HG02884 (cell line): ENCODE results near the gene C2orf78.

ENCODE experiments used
- ATAC-seq: cut with Tn5 transposase; IDR thresholded peaks from one replicate; pipeline ENCODE4 v1.9.1; 2021; ENCODE audit warnings: mild to moderate bottlenecking, moderate library complexity; ENCODE audit not compliant: unreplicated experiment

The C2orf78 gene

DNA sequence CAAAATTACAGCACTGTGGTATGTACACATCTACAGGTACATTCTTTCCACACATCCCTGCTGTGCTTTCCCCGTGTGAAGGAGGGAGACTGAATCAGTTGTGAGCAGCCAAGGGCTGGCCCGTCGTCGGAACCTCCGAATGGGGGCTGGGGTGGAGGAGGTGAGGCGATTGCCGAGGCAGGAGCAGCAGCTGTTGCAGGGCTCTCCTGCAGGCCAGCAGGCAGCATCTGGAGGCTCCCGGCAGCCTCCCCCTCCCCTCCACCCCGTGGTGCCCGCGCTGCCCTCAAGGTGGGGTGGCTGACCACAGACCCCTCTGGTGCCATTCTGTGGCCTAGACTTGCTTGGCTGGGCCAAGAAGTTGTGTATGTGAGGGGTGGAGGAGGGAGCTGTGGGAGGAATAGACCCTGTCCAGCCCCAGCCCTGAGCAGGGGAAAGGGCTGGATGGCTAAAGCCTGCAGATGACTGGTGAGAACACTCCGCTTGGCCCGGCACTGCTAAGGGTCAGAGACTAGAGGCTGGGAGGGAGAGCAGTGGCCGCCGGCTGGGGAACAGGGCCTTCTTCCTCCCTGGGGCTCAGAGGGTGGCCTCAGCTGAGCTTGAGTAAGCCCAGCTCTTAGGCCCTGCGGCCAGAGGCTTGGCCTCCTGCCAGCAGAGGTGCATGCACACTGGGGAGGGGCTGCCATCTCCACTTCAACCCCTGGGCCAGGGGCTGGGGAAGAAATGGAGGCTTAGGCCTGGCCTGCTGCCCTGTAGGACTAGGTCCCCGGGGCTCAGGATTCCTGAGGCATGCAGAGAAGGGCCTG lies 52.4 kb downstream of the C2orf78 start:
- no peak for ATAC-seq

DNA sequence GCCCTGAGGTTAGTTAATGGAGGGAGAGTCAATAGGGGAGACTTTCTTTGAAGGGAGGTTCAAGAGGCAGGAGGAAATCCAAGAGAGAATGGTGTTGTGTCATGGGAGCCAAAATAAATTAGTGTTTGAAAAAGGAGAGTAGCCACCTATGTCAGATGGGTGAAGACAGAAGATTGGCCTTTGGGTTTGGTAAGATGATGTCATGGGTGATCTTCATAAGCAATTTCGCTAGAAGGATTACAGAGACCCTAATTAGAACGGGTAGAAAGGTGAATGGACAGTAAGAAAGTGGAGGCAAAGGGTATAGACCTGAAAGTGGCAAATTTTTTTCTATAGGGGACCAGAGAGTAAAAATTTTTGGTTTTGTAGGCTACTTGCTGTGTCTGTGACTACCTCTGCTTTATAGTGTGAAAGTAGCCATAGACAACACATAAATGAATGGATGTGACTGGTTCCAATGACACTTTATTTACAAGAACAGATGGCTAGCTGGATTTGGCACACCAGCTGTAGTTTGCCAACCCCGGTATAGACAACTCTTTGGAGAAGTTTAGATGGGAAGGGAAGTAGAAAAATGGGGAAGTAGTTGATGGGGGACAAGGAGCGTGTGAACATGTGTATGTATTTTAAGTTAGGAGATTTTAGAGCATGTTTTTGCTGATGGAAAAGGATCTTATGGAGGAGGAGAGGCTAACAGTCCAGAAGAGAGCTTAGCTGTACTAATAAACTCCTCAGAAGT lies 54.0 kb downstream of the C2orf78 start:
- no peak for ATAC-seq

DNA sequence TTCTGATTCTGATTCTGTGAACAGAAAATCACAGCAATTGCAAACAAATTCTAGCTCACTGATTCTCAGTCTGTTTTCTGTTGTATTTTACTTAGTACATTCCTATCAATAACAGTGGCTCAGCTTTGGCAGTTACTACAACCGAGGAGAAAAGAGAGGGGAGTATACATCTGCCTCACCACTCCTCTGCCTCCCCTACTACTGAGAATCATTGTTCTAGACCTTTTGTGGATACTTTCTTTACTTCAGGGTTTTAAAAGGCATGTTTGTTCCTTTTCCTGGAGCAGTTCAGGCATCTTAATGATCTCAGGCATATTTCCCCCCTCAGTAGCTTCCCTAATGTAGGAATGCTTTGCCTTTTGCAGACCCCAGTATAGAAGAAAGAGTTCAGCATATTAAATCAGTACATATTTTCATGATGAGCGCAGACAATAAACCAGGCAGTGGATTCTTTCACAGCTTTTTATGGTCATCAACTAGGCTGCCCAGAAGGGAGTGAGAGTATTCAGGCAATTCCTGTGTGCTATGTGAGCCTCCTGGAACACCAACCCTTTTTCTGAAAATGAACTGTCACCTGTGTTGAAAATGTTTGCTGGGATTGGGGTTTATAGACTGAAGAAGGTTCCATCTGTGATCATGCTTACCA lies 55.0 kb downstream of the C2orf78 start:
- no peak for ATAC-seq

DNA sequence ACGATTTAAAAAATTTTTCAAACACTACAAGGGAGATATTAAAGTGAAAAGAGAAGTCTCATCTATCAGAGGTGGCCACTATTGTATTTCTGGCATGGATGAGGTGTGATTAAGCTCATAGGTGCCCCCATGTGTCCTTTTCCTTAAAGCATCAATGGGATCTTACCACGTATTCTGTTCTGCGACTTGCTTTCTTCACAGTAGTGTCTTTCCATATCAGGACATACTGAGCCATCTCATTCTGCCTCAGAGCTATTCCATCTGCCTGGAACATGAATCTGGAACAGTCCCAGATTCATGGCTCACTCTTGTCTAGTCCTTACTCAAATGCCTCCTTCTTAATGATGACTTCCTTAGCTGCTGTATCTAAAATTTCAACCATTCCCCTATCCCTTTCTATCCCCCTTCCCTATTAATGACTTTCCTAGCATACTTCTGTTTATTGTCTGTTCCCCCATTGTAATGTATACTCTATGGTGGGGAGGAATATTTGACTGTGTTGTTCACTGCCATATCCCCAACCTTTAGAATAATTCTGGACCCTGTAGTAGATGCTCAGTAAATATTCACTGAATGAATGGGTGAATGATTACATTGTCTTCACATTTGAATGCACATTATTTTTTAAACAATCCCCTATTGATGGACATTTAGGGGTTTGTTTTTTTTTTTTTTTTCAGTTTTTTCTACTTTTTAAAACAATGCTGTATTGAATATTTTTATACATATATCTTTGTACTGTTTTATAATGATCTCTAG lies 55.8 kb downstream of the C2orf78 start:
- no peak for ATAC-seq

DNA sequence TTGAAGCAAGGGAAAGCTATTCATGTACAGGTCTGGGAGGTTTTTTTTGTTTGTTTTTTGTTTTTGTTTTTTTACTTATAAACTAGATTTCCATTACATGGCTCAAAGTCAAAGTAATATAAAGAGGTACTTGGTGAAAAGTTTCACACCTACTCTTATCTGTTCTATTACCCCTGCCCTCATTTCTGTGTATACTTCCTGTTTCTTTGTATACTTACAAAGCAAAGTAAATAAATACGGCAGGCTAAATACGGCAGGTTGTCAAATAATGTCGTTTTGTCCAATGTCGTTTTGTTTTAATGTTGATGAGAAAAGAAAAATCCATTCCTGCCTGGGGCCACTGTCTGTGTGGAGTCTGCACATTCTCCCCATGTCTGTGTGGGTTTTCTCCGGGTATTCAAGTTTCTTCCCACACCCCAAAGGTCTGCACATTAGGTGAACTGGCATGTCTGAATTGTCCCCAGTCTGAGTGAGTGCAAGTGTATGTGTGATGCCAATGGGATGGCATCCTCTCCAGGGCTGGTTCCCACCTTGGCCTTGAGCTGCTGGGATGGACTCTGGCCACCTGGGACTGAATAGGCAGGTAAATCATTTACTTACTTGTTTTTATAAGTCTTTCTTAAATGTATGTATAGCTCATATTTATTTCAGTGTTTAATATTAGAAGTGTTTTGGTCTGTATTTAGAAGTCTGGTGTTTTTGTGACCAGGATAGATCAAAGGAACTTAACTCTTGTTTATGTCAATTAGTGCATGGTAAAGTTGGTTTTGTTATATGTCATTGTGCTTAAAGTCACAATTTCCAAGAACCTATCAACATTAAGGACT lies 58.1 kb downstream of the C2orf78 start:
- no peak for ATAC-seq

DNA sequence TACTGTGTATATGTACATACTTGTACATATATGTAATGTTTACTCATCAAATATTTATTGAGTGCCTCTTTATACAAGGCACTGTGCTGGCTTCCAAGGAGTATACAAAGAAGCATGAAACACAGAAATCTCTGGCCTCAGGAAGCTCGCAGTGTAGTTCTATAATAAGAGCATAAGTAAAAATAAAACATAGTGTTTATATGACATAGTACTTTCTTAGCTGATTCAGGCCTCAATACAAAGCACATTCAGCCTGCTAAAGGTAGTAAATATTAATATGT lies 58.7 kb downstream of the C2orf78 start:
- no peak for ATAC-seq

DNA sequence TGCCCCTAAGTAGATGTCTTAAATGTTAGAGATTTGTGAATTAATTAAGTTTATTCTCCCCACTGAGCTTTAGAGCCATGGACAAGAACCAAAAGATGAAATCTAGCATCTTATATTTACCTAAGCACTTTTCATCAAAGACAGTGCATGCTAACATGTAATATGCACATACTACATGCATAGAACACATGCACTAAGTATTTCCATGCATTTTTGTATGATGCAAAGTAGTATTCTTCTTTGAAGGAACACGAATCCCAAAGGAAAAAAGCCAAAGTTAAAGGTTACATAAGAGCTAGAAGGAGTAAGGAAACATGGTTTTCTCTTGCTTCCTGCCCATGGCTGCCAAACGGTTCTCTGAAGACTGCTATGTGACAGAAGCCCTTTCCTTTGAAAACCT lies 60.1 kb downstream of the C2orf78 start:
- no peak for ATAC-seq

DNA sequence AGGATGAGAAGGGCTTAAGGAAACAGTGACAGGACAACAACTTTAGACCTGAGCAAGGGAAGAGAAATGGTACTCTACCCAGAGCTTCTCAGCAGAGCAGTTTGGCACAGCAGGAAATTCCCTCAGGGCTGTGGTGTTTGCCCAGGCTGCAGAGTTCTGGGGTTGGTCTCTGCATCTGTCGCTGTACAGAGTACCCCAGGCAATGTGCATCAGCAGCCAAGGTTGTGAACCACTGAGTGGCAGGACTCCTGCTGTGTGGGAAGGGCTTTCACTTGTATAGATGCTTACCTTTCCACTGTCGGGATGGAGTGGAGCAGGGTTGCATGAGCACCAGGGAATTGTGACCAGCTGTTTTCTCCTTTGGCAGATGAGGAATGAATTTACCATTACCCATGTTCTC lies 66.0 kb downstream of the C2orf78 start:
- ATAC-seq, result no peak

DNA sequence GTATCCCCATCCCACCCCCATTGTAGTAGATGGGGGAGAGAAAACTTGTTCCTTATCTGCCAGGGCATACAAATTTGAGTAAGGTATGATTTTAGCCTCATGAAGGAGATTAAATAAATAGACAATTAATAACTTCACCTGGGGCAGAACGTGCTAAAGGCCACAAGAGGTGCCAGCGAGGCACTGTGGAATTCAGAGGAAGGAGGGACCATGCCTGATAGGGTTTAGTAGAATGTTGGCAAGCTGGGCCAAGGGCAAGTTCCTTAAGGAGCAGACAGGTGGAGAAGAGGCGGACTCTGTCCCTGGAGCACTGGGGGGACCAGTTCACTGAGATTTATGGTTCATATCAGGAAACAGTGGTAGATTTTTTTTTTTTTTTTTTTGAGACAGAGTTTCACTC lies 67.3 kb downstream of the C2orf78 start:
- ATAC-seq, result no peak

DNA sequence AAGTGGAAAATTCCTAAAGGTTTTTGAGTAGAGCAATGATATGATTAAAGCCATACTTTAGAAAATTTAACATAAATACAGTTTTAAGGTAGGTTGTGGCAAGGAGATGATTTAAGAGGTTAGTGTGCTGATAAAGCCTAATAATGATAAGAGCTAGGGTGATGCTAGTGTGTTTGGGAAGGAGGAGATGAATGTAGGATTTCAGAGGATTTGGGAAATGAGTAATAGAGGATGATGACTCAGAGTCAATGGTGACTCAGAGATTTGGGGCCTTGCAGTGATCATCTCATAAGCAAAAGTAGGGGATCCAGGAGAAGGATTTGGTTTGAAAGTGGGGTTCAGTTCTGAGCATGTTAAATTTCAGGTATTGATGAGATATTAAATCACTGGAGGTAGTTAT lies 68.0 kb downstream of the C2orf78 start:
- ATAC-seq, result no peak

DNA sequence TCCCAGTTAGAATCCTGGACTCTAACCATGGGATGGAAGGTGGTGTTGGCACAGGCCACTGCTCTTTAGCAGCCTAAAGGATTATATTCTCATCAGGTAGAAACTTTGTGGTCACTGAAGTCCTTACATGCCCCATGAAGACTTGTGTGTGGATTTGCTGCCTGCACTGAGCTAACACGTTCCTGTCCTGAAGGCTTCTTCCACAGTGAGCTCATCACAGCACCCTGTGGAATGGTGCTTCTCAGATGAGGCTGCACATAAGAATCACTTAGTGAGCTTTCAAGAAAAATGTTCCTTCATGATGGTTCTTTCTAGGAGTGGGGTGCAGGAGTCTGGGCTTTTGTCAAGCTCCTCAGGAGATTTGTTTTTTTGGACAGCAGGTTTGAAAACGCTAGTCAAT lies 71.5 kb downstream of the C2orf78 start:
- no peak for ATAC-seq

DNA sequence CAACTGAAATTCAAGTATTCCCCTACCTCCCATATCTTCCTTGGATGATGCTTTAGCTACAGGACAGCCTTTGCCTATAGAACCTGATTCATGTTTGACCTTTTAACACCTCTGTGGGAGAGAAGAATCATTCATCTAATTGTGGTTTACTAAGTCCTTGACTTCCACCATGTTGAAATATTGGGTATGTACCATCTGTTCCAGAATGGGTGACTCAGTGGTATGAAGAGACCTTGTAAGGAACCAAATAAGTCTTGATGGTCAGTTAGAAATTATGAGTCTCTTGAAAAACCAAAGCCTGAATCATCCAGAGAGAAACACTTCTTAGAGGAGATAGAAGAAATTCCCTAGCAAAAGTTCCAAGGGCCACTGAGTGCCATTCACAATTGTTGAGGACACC lies 72.2 kb downstream of the C2orf78 start:
- ATAC-seq, result no peak

DNA sequence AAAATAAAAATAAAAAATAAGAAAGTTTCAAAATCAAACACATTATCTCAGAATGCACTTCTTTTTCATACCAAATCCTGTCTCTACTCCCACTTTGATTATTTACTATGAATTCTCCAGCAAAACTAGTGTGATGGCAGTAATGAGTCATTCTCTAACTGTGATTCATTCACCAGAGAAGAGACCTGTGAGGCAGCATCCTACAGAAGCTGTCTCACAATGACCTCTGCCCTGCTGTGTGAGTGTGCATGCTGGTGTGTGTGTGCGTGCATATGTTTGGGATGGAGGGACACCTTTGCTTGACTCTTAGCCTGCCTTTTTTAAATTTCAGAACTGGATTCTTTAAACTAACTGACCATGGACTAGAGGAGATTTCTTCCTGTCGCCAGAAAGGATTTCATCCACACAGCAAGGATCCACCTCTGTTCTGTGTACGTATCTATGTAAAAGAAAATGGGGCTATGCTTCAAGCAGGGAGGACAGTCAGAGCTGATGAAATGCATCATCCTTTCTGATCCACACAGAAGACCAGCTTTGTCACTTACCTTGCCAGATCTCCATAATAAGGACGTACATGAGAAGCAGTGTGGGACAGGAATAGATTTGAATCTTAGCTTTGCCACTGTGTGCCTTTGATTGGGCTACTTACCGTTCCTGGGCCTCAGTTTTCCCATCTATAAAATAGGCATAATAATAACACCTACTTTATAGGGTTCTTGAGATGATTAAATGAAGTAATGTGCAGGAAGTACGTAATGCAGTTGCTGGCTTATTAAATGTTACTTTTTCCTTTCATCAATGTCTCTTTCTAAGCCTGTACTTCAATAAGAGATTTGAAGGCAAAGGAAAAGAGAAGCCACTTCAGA lies 76.0 kb downstream of the C2orf78 start:
- ATAC-seq, result no peak

DNA sequence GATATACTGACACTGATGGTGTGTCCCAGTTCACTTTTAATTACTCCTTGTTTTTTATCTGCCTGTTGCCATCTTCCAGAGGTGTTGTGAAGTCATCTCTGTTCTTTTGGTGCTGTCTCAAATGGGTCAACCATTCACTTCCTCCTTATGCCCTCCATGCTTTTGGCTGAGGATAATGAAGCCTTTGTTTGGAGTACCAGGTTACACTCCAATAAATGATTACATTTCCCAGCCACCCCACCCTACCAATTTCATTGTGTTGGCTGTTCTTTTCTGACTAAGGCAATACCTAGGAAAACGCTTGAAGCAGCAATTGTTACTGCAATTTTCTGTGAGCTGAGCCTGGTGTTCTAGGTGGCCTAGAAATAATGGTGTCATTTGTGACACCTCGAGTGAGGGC lies 79.0 kb downstream of the C2orf78 start:
- no peak for ATAC-seq
